Measurements from ENCODE around the gene KRTAP9-3. TPM values are rescaled to one million over a fixed set of nuclear protein-coding genes. Genes with fewer than 3 reads are reported as not detected.
"Not testable (repeated sequence)": the region's sequence is repeated elsewhere in the genome, so short reads cannot be mapped to it uniquely, and the experiment has no call there.

KRTAP9-3 gene, protein sequence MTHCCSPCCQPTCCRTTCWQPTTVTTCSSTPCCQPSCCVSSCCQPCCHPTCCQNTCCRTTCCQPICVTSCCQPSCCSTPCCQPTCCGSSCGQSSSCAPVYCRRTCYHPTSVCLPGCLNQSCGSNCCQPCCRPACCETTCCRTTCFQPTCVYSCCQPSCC
- total RNA-seq: not detected in 3 replicates

DNA sequence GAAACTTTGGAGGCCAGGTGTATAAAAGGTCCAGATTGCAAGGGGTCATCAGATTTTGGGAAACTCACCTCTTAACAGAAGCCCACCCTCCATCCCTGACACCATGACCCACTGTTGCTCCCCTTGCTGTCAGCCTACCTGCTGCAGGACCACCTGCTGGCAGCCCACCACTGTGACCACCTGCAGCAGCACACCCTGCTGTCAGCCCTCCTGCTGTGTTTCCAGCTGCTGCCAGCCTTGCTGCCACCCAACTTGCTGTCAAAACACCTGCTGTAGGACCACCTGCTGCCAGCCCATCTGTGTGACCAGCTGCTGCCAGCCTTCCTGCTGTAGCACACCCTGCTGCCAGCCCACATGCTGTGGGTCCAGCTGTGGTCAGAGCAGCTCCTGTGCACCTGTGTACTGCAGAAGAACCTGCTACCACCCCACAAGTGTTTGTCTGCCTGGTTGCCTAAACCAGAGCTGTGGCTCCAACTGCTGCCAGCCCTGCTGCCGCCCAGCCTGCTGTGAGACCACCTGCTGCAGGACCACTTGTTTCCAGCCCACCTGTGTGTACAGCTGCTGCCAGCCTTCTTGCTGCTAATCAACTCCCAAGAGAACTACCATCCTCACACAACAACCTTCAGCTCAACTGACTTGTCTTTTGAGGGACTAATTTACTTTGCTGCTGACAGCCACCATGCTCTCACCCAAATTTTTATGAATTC is at the start of gene KRTAP9-3:
Gene KRTAP9-3 (plus strand): TSS at position 51 of the 707 bp plus-strand sequence. CDS start 53 bp downstream, at position 104.
- not testable (repeated sequence) for H3K9me3 Mint-ChIP-seq; H3K4me1 Mint-ChIP-seq; H3K4me3 Mint-ChIP-seq; H3K36me3 Mint-ChIP-seq; DNase-seq (ENCODE audit: low spot score in 2 of 2, unreplicated experiment in 2 of 2); H3K27ac Mint-ChIP-seq
- peaks cover 23% of the 10 kb centered on the region for H3K27me3 Mint-ChIP-seq (ENCODE audit: low read depth)

DNA sequence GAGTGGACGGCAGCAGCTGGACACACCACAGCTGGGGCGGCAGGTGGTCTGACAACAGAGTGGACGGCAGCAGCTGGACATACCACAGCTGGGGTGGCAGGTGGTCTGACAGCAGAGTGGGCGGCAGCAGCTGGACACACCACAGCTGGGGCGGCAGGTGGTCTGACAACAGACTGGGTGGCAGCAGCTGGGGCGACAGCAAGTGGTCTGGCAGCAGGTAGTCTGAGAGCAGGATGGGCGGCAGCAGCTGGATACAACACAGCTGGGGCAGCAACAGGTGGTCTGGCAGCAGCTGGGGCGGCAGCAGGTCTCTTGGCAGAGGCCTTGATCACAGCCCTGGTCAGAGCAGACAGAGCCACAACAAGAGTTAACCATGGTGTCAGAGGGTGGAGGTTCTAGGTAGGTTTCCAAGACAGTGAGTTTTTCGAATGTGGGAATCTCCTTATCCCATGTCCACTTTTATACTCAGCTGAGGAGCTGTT is 47.7 kb upstream of the KRTAP9-3 start, which contains the start of gene KRTAP4-1:
Gene KRTAP4-1 (minus strand): TSS at position 432 of the 482 bp plus-strand sequence. CDS start 57 bp downstream, at position 375.
- no peak for DNase-seq (ENCODE audit: low spot score in 2 of 2, unreplicated experiment in 2 of 2)
- Mint-ChIP-seq H3K27me3 (ENCODE audit: low read depth) (peaks cover 5% of the 10 kb centered on the region), H3K4me1 (peaks cover 2% of the 10 kb centered on the region), H3K36me3 (no peaks in the 10 kb centered on the region), H3K27ac (no peak within 1 kb of the TSS), H3K4me3 (no peak within 1 kb of the TSS), H3K9me3 (peaks cover 4% of the 10 kb centered on the region)
- TF ChIP-seq CTCF (IDR thresholded peaks at IDR 0.05; ENCODE audit: unreplicated experiment): no peak

- Mint-ChIP-seq H3K36me3 (no peaks in the 10 kb centered on the region), H3K27me3 (ENCODE audit: low read depth) (peaks cover 5% of the 10 kb centered on the region), H3K4me1 (peaks cover 2% of the 10 kb centered on the region), H3K9me3 (peaks cover 4% of the 10 kb centered on the region), H3K27ac (no peak overlapping the region), H3K4me3 (no peak overlapping the region)
- TF ChIP-seq CTCF (IDR thresholded peaks at IDR 0.05; ENCODE audit: unreplicated experiment): no peak
- DNase-seq (ENCODE audit: low spot score in 2 of 2, unreplicated experiment in 2 of 2): no peak
Measured at GRCh38 chr17:41185001-41185400, 47.2 kb upstream of the KRTAP9-3 start.

DNA sequence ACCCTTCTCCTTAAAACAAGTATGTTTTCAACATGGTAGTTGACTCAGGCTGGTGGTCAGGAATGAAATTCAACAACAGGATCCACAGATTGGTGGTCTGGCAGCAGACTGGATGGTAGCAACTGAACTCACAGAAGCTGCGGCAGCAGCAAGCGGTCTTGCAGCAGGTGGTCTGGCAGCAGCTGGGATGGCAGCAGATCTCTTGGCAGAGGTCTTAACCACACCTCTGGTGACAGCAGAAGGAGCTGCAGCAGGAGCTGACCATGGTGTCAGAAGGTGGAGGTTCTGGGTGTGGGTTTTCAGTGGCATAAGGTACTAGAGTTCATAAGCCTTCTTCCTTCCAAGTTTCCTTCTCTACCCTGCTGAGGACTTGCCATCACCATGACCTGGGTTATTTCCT is 45.4 kb upstream of the KRTAP9-3 start:
- no peak overlapping the region for H3K4me3 Mint-ChIP-seq
- no peaks in the 10 kb centered on the region for H3K36me3 Mint-ChIP-seq
- H3K4me1 Mint-ChIP-seq: peaks cover 2% of the 10 kb centered on the region
- H3K9me3 Mint-ChIP-seq: peaks cover 4% of the 10 kb centered on the region
- no peak overlapping the region for H3K27ac Mint-ChIP-seq
- peaks cover 12% of the 10 kb centered on the region for H3K27me3 Mint-ChIP-seq (ENCODE audit: low read depth)
- no peak for TF ChIP-seq CTCF (IDR thresholded peaks at IDR 0.05; ENCODE audit: unreplicated experiment)
- no peak for DNase-seq (ENCODE audit: low spot score in 2 of 2, unreplicated experiment in 2 of 2)

GRCh38 chr17:41189837-41190318 is 42.4 kb upstream of the KRTAP9-3 start, which contains the start of gene KRTAP9-1:
TSS of gene KRTAP9-1 (plus strand) at chr17:41189887. CDS start at chr17:41189887, 0 bp downstream.
- H3K27me3 Mint-ChIP-seq (ENCODE audit: low read depth): peaks cover 10% of the 10 kb centered on the region
- H3K9me3 Mint-ChIP-seq: peaks cover 11% of the 10 kb centered on the region
- not testable (repeated sequence) for DNase-seq (ENCODE audit: low spot score in 2 of 2, unreplicated experiment in 2 of 2); H3K4me1 Mint-ChIP-seq; H3K4me3 Mint-ChIP-seq; H3K36me3 Mint-ChIP-seq; H3K27ac Mint-ChIP-seq

GRCh38 chr17:41190328-41190727 is 41.9 kb upstream of the KRTAP9-3 start:
- Mint-ChIP-seq H3K4me3 (no peak overlapping the region), H3K27ac (no peak overlapping the region), H3K4me1 (no peaks in the 10 kb centered on the region), H3K36me3 (no peaks in the 10 kb centered on the region), H3K9me3 (peaks cover 11% of the 10 kb centered on the region), H3K27me3 (ENCODE audit: low read depth) (peaks cover 10% of the 10 kb centered on the region)
- no peak for DNase-seq (ENCODE audit: low spot score in 2 of 2, unreplicated experiment in 2 of 2)
- no peak for TF ChIP-seq CTCF (IDR thresholded peaks at IDR 0.05; ENCODE audit: unreplicated experiment)

Data from mesothelial cell of epicardium (in vitro differentiated cells).